Endodermal cell (in vitro differentiated cells): ENCODE measurements around the gene TCF7L2. TPM values are rescaled to one million over a fixed set of nuclear protein-coding genes. Genes with fewer than 3 reads are reported as not detected.

Experiments
- DNase-seq: peaks from one replicate; pipeline ENCODE4 v3.0.0-alpha.2; 2017
- H3K27ac ChIP-seq: 2 replicates; pipeline ENCODE4 v1.5.1; 2013; ENCODE audit warnings: mild to moderate bottlenecking, low read depth, low read length, moderate library complexity
- H3K27me3 ChIP-seq: 2 replicates; pipeline ENCODE4 v1.6.1; 2013; ENCODE audit warnings: mild to moderate bottlenecking, low read length, moderate library complexity; ENCODE audit not compliant: insufficient read depth, control insufficient read depth, poor library complexity, severe bottlenecking
- H3K36me3 ChIP-seq: 2 replicates; pipeline ENCODE4 v1.7.0; 2013; ENCODE audit warnings: mild to moderate bottlenecking, low read length, moderate library complexity; ENCODE audit not compliant: control insufficient read depth, insufficient read depth
- H3K4me1 ChIP-seq: one replicate; pipeline ENCODE4 v1.7.0; 2013; ENCODE audit warnings: low read length; ENCODE audit not compliant: control insufficient read depth, insufficient read depth
- H3K4me3 ChIP-seq: 2 replicates; pipeline ENCODE4 v1.5.1; 2013; ENCODE audit warnings: mild to moderate bottlenecking, low read length, moderate library complexity
- H3K9ac ChIP-seq: 2 replicates; pipeline ENCODE4 v1.6.1; 2013; ENCODE audit warnings: mild to moderate bottlenecking, low read length, moderate library complexity; ENCODE audit not compliant: poor library complexity, severe bottlenecking; ENCODE audit errors: extremely low read depth
- H3K9me3 ChIP-seq: 2 replicates; pipeline ENCODE4 v1.6.1; 2013; ENCODE audit warnings: mild to moderate bottlenecking, low read length, moderate library complexity; ENCODE audit not compliant: control insufficient read depth
- H3K27ac Mint-ChIP-seq: 2 replicates; pipeline ENCODE4 v1.8.0; 2020; ENCODE audit warnings: mixed read lengths
- H3K27me3 Mint-ChIP-seq: 2 replicates; pipeline ENCODE4 v1.8.0; 2021; ENCODE audit warnings: mild to moderate bottlenecking, mixed read lengths; ENCODE audit not compliant: insufficient read depth
- H3K36me3 Mint-ChIP-seq: 2 replicates; pipeline ENCODE4 v1.8.0; 2020; ENCODE audit warnings: low read depth, mixed read lengths
- H3K4me1 Mint-ChIP-seq: 2 replicates; pipeline ENCODE4 v1.8.0; 2020; ENCODE audit warnings: mixed read lengths
- H3K4me3 Mint-ChIP-seq: 2 replicates; pipeline ENCODE4 v1.8.0; 2020; ENCODE audit warnings: mild to moderate bottlenecking, moderate library complexity, mixed read lengths
- H3K9me3 Mint-ChIP-seq: 2 replicates; pipeline ENCODE4 v1.8.0; 2020; ENCODE audit warnings: mild to moderate bottlenecking, mixed read lengths
- CTCF ChIP-seq: fragments of 200-600 bp; sonication (generic); conservative IDR thresholded peaks from 2 replicates; pipeline ENCODE4 v1.5.0; 2021; ENCODE audit warnings: antibody characterized with exemption, mild to moderate bottlenecking
- whole genome bisulfite sequencing, 2 experiments: methylation state at CpG; one replicate each; pipeline versions ENCODE4 v1.1.5 to v1.1.7; 2013; ENCODE audit warnings: missing lambda C conversion rate in 2 of 2, mixed read lengths in 1 of 2; ENCODE audit not compliant: insufficient coverage in 1 of 2, insufficient read length in 1 of 2; 5-methylcytosine and 5-hydroxymethylcytosine counted together
- total RNA-seq, 2 donors: library from RNA; stranded (reverse); fragmentation: NEBNext Ultra II Directional in 1 of 2; extraction: Animal tissue kit (Norgen Biotek cat#: 25700) in 1 of 2; gene quantifications; 2 replicates in 1 of 2; 3 replicates in 1 of 2; pipeline ENCODE4 v1.2.1, GENCODE V29; 2021

The TCF7L2 gene
- total RNA-seq, 2 donors from 2014 or later = 73.2 to 105 TPM

- no peaks in the 10 kb centered on the region for H3K4me1 ChIP-seq
- no peaks in the 10 kb centered on the region for H3K36me3 Mint-ChIP-seq
Measured at GRCh38 chr10:113207924-113208323, 257.9 kb downstream of the TCF7L2 start.

GRCh38 chr10:113213035-113213434 lies 263.0 kb downstream of the TCF7L2 start:
- H3K4me1 ChIP-seq = no peaks in the 10 kb centered on the region
- no peaks in the 10 kb centered on the region for H3K36me3 ChIP-seq
- H3K27me3 Mint-ChIP-seq = no peaks in the 10 kb centered on the region
- TF ChIP-seq CTCF = no peak
- H3K9ac ChIP-seq = no peak overlapping the region
- no peak overlapping the region for H3K4me3 Mint-ChIP-seq
- no peak for DNase-seq
- WGBS, 2 experiments = 92% methylated on average over 3 of the region's 4 CpGs; no CpG with 5 or more reads in 1 of the 2 experiments
- no peaks in the 10 kb centered on the region for H3K4me1 Mint-ChIP-seq
- H3K4me3 ChIP-seq = no peak overlapping the region
- H3K27ac ChIP-seq = no peak overlapping the region
- no peaks in the 10 kb centered on the region for H3K36me3 Mint-ChIP-seq
- peaks cover 10% of the 10 kb centered on the region for H3K9me3 Mint-ChIP-seq
- H3K27ac Mint-ChIP-seq = no peak overlapping the region
- no peaks in the 10 kb centered on the region for H3K27me3 ChIP-seq
- peaks cover 17% of the 10 kb centered on the region for H3K9me3 ChIP-seq

More at GRCh38 chr10:113207924-113208323, 257.9 kb downstream of the TCF7L2 start:
- H3K27me3 ChIP-seq = no peaks in the 10 kb centered on the region
- H3K27ac Mint-ChIP-seq = no peak overlapping the region
- H3K36me3 ChIP-seq = no peaks in the 10 kb centered on the region
- H3K4me3 ChIP-seq = no peak overlapping the region
- H3K4me3 Mint-ChIP-seq = no peak overlapping the region
- H3K9me3 ChIP-seq = peaks cover 35% of the 10 kb centered on the region
- no peak overlapping the region for H3K9ac ChIP-seq
- H3K27me3 Mint-ChIP-seq = peaks cover 2% of the 10 kb centered on the region
- TF ChIP-seq CTCF = no peak
- no peaks in the 10 kb centered on the region for H3K4me1 Mint-ChIP-seq
- no peak for DNase-seq
- H3K9me3 Mint-ChIP-seq = peaks cover 23% of the 10 kb centered on the region
- no peak overlapping the region for H3K27ac ChIP-seq
- WGBS, 2 experiments = no CpG with 5 or more reads among the region's 1 CpG

GRCh38 chr10:113214331-113214730 lies 264.3 kb downstream of the TCF7L2 start:
- H3K36me3 ChIP-seq = no peaks in the 10 kb centered on the region
- no peaks in the 10 kb centered on the region for H3K27me3 ChIP-seq
- no peaks in the 10 kb centered on the region for H3K4me1 Mint-ChIP-seq
- H3K4me3 ChIP-seq = no peak overlapping the region
- no peak overlapping the region for H3K9ac ChIP-seq
- WGBS, 2 experiments = 81 to 100% methylated on average over 1 to 4 of the region's 4 CpGs
- H3K9me3 Mint-ChIP-seq = peaks cover 6% of the 10 kb centered on the region
- H3K4me1 ChIP-seq = no peaks in the 10 kb centered on the region
- peak; percentile 43 for TF ChIP-seq CTCF
- no peak overlapping the region for H3K27ac Mint-ChIP-seq
- peaks cover 4% of the 10 kb centered on the region for H3K9me3 ChIP-seq
- no peaks in the 10 kb centered on the region for H3K27me3 Mint-ChIP-seq
- no peaks in the 10 kb centered on the region for H3K36me3 Mint-ChIP-seq
- H3K27ac ChIP-seq = no peak overlapping the region
- DNase-seq = no peak
- H3K4me3 Mint-ChIP-seq = no peak overlapping the region
